Progenitor cell of endocrine pancreas (in vitro differentiated cells): Measurements from ENCODE around the gene AP5Z1. TPM values are rescaled to one million over a fixed set of nuclear protein-coding genes. Genes with fewer than 3 reads are reported as not detected.

ENCODE experiments used
- DNase-seq: peaks from one replicate; pipeline ENCODE4 v3.0.0; 2021; ENCODE audit warnings: low spot score; ENCODE audit not compliant: unreplicated experiment
- H3K27ac Mint-ChIP-seq: 2 replicates; pipeline ENCODE4 v1.8.0; 2021; ENCODE audit warnings: mild to moderate bottlenecking, moderate library complexity, mixed read lengths
- H3K27me3 Mint-ChIP-seq: 2 replicates; pipeline ENCODE4 v1.8.0; 2021; ENCODE audit warnings: mixed read lengths
- H3K36me3 Mint-ChIP-seq: 2 replicates; pipeline ENCODE4 v1.8.0; 2022; ENCODE audit warnings: mixed read lengths; ENCODE audit not compliant: insufficient read depth
- H3K4me1 Mint-ChIP-seq: 2 replicates; pipeline ENCODE4 v1.8.0; 2021; ENCODE audit warnings: low read depth, mixed read lengths
- H3K4me3 Mint-ChIP-seq: 2 replicates; pipeline ENCODE4 v1.8.0; 2021; ENCODE audit warnings: low read depth, mild to moderate bottlenecking, moderate library complexity, mixed read lengths
- H3K9me3 Mint-ChIP-seq: 2 replicates; pipeline ENCODE4 v1.8.0; 2021; ENCODE audit warnings: low read depth, mixed read lengths
- total RNA-seq: library from RNA; stranded (reverse); gene quantifications from 2 replicates; pipeline ENCODE4 v1.2.1, GENCODE V29; 2021
- TF ChIP-seq, protein P1 (sequence below): fragments of 200-600 bp; sonication (generic); IDR thresholded peaks from one replicate; pipeline ENCODE4 v1.5.0; 2021; ENCODE audit warnings: antibody characterized with exemption, mild to moderate bottlenecking; ENCODE audit not compliant: unreplicated experiment

AP5Z1 gene
- total RNA-seq, 1 donor from 2014 or later = 42.8 TPM

DNA sequence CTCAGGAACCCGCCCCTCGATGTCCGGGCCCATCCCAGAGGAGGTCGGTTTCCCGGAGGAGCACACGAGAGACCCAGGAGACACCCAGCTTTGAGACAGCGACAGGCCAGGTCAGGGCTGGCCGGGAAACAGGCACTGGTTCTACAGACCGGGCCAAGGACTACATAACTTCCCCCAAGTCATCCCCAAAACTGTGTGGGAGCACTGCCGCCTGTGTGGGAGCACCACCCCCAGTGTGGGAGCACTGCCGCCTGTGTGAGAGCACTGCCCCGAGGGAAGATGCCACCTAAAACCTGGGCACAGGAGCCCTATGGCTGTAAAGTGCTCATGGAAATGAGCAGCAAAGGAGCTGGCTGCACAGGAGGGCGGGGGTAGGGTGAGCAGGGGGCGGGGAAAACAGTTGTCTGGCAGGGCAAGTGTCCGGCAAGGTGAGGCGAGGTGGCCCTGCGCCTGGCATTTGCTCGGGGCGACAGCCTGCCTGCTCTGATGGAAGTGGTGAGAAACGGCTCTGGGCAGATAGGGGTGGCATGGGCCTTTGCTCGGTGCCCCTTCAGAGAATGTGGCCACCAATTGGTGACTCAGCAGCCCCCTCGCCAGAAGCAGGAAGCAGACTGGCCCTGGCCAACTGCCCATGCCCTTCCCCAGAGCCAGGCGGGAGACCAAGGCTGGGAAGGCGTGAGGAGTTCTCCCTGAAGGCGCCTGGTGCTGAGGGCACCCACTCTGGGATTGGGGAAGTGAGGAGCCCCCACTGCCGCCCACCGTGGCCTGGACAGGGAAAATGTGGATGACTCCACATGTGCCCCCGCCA lies 60.2 kb downstream of the AP5Z1 start:
- Mint-ChIP-seq H3K27me3 (peaks cover 4% of the 10 kb centered on the region), H3K4me1 (no peaks in the 10 kb centered on the region), H3K27ac (no peak overlapping the region), H3K36me3 (no peaks in the 10 kb centered on the region), H3K4me3 (no peak overlapping the region), H3K9me3 (no peaks in the 10 kb centered on the region)
- TF ChIP-seq, protein P1, sequence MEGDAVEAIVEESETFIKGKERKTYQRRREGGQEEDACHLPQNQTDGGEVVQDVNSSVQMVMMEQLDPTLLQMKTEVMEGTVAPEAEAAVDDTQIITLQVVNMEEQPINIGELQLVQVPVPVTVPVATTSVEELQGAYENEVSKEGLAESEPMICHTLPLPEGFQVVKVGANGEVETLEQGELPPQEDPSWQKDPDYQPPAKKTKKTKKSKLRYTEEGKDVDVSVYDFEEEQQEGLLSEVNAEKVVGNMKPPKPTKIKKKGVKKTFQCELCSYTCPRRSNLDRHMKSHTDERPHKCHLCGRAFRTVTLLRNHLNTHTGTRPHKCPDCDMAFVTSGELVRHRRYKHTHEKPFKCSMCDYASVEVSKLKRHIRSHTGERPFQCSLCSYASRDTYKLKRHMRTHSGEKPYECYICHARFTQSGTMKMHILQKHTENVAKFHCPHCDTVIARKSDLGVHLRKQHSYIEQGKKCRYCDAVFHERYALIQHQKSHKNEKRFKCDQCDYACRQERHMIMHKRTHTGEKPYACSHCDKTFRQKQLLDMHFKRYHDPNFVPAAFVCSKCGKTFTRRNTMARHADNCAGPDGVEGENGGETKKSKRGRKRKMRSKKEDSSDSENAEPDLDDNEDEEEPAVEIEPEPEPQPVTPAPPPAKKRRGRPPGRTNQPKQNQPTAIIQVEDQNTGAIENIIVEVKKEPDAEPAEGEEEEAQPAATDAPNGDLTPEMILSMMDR = no peak
- no peak for DNase-seq

DNA sequence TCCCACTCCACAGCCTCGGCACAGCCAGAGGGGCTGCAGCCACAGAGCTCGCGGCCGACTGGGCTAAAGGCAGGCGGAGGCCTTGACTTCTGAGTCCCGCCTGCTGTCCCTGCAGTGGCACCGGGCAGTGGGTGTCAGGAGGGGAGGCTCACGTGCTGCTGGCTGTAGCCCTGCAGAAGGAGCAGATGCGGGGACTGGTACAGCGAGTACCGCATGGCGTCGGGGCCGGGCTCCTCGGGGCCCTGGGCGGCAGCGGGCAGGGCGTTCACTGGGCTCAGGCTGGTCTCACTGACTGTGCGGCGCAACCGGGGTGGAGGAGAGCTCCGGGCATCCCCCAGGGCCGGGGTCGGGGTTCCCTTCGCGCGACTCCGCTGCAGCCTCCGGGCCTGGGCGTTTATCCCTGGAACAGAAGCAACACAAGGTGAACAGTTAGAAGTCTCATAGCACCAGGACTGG lies 60.8 kb downstream of the AP5Z1 start:
- no peaks in the 10 kb centered on the region for H3K36me3 Mint-ChIP-seq
- DNase-seq = no peak
- H3K4me3 Mint-ChIP-seq = no peak overlapping the region
- no peak overlapping the region for H3K27ac Mint-ChIP-seq
- no peaks in the 10 kb centered on the region for H3K9me3 Mint-ChIP-seq
- TF ChIP-seq, protein P1 = no peak
- H3K4me1 Mint-ChIP-seq = no peaks in the 10 kb centered on the region
- peaks cover 4% of the 10 kb centered on the region for H3K27me3 Mint-ChIP-seq

DNA sequence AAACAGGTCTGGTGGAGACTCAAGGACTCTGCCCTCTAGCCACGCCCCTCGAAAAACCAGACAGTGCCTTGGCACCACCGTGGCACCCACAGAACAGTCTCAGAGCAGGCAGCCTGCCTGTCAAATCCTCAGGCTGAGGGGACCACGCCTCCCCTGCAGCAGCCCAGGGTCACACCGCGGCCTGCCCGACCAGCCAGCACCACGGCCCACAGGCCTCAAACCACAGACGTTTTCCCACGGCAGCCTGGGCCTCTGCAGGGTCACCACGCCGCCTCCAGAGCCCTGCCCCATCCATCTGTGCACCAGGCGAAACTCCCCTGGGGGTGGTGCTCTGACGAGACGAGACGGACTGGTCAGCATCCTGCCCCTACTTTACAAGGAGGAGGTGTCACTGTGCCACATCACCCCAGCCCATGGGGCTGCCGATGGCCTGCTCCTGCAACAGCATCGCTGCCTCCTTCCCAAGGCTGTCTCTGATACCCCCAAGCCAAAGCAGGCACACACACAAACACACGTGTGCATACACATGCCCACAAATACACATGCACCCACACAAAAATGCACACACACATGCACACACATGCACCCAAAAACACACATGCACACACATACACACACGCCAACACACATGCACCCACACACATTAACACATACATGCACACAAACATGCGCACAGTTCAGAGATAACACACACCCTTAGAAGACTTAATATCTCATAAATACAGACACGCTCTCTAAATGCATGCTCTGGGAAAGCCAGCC lies 61.8 kb downstream of the AP5Z1 start:
- TF ChIP-seq, protein P1 = no peak
- no peaks in the 10 kb centered on the region for H3K9me3 Mint-ChIP-seq
- no peaks in the 10 kb centered on the region for H3K4me1 Mint-ChIP-seq
- no peak for DNase-seq
- H3K36me3 Mint-ChIP-seq = no peaks in the 10 kb centered on the region
- H3K27ac Mint-ChIP-seq = peak overlapping the region; percentile 7
- peaks cover 4% of the 10 kb centered on the region for H3K27me3 Mint-ChIP-seq
- H3K4me3 Mint-ChIP-seq = no peak overlapping the region

DNA sequence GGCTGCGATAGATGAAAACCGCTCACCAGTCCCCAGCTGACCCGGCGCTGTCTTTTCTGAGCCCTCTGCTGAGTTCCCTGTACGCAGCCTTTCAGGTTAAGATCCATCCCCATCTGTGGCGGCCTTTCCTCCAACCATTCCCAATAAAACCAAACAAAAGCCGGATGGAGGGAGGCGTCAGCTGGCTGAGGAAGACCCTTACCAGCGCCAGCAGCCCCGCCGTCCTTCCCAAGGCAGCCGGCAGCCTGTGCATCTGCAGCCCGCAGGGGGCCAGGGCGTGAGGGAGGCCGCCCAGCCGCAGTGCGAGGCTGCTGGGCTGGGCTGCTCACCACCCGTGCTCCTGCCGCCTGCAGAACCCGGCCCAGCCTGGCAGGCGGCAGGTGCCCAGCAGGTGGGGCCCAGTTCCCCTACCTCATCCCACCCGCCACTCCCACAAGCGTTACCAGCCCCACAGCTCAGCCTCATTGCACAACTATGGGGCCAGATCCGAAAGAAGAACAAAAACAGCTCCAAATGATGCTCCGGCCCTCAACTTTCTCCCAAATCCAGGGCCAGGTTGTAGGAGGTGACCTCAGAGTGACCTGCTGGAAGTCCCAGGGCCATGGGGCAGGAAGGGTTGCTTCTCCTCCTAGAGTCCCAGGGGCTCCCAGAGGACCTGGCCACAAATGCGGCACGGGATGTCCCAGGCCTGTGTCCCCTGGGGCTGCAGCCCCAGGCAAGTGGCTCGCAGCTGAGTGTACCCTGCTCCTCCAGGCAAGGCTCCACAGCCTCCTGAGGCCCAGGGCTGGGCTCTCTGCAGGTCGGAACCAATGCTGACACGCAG lies 62.6 kb downstream of the AP5Z1 start:
- Mint-ChIP-seq H3K27ac (no peak overlapping the region), H3K4me3 (no peak overlapping the region), H3K27me3 (peaks cover 4% of the 10 kb centered on the region), H3K9me3 (no peaks in the 10 kb centered on the region), H3K36me3 (no peaks in the 10 kb centered on the region), H3K4me1 (no peaks in the 10 kb centered on the region)
- TF ChIP-seq, protein P1 = no peak
- no peak for DNase-seq
